HCT116 (cell line): ENCODE data around the gene ZSCAN30.
"Not testable (repeated sequence)": the region's sequence is repeated elsewhere in the genome, so short reads cannot be mapped to it uniquely, and the experiment has no call there.

Experiments
- ATF3 ChIP-seq: IDR thresholded peaks from 2 replicates; pipeline ENCODE4 v1.6.1; 2012
- CTCF ChIP-seq, 3 experiments: fragments of 200-600 bp in 1 of 3; sonication (generic) in 1 of 3; IDR thresholded peaks in 2 of 3; conservative IDR thresholded peaks in 1 of 3; 2 replicates each; pipeline ENCODE4 v1.5.1; 2012 to 2017; ENCODE audit warnings: low read depth in 2 of 3, low read length in 2 of 3, antibody characterized with exemption in 1 of 3, borderline replicate concordance in 1 of 3, control low read depth in 1 of 3, mild to moderate bottlenecking in 1 of 3, mixed read lengths in 1 of 3, mixed run types in 1 of 3, moderate library complexity in 1 of 3; ENCODE audit not compliant: insufficient read depth in 1 of 3
- POLR2AphosphoS5 ChIP-seq: IDR thresholded peaks from 2 replicates; pipeline ENCODE4 v1.6.1; 2011; ENCODE audit warnings: mild to moderate bottlenecking, low read depth, low read length, moderate library complexity

- not testable (repeated sequence) for TF ChIP-seq POLR2AphosphoS5; ATF3; CTCF (IDR thresholded peaks at IDR 0.05 in 2 of 3, conservative IDR thresholded peaks at IDR 0.05 in 1 of 3; ENCODE audit: borderline replicate concordance in 1 of 3, insufficient read depth in 1 of 3, low read depth in 2 of 3, low read length in 2 of 3)
These were observed 70.7 kb downstream of the ZSCAN30 start for GRCh38 chr18:35219331-35219730.
